Renal cortical epithelial cell (primary cell): ENCODE results near the gene NAALADL2. TPM values are rescaled to one million over a fixed set of nuclear protein-coding genes. Genes with fewer than 3 reads are reported as not detected.
"Not testable (repeated sequence)": the region's sequence is repeated elsewhere in the genome, so short reads cannot be mapped to it uniquely, and the experiment has no call there.

ENCODE experiments used
- DNase-seq: peaks from one replicate; pipeline ENCODE4 v3.0.0-alpha.2; 2011; ENCODE audit warnings: low read depth
- total RNA-seq: library from RNA; depleted of rRNA; stranded (reverse); fragments of >200 nt; gene quantifications from 2 replicates; pipeline ENCODE4 v1.2.3, GENCODE V29; 2014

Gene NAALADL2
- total RNA-seq, 1 donor from 2014 or later, result 6.0 TPM

DNA sequence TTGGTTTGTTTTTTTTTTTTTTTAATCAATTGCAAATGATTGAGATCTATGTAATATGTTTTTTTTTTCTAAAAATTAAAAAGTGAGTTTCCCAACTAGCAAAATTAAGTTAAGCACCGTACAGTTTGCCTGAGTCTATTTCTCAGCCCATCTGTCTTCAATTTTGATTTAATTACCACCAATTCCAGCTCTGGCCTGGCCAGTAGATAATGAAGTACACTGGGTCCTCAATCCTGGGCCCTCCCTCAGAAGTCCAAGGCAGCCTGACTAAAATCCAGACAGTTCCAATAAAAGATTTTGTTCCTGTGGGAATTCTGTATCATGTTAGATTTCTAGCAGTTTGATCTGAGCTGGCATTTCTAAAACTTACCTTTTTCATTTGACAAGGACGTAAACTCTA is 887.2 kb downstream of the NAALADL2 start:
- DNase-seq, result no peak

DNA sequence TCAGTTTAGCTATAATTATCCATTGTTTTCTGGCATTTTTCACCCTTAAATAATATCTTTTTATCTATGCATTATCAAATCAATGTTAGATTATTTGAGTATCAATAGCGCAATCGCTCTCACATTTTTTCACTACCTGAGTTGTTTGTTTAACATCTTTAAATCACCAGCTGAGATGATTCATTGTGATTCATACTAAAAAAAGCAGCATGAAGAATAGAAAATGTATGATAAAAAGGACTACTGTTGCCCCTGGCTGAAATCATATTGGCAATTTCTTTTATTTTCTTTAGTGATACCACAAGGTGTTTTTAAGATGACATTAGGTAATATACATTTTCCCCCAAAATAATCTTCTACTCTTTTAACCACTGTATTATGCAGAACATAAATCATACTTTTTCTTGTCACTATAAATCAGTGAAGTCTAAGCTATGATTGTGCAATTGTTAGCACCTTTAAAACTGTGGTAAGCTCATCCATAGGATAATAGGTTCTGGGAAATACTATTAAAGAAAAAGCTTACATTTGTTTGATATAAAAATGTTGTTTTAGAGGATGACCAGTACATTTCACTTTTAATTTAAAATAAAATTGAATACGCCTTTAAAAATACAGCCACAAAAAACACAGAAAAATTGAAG is 889.1 kb downstream of the NAALADL2 start:
- DNase-seq, result peak; percentile 20

DNA sequence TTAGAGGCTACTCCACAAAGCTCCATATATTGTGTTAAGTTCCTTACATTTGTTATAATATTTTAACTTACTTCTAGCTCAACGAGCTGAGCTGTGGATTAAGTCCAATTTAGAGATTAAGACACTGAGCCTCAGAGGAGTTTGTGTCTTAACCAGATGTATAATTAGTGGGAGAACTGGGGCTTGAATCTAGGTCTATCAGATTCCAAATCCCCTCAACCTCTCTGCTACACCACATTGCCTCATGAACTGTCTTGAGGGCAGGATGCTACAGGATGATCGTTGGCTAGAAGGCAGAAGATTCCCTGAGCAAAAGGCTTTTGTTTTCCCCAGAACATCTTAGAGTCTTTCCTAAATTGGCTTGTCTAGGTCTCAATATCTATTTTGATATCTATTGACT is 890.8 kb downstream of the NAALADL2 start:
- DNase-seq, result no peak

DNA sequence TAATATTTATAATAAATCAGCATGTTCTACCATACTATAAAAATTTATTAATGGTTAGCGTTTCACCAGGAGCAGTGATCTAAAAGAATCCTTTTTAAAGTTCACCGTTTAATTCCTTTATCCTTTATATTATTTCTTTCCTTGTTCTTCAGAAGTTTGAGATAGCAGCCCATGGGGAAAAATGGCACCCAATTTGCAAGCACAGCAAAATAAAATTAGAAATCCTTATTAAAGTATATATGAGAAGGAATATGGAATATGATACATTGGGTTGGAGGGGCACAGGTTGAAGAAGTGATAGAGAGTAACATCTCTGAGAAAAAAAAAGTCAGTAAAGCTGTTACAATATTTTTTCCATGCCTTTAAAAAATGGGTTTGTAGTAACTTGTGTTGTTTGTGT is 892.0 kb downstream of the NAALADL2 start:
- no peak for DNase-seq

DNA sequence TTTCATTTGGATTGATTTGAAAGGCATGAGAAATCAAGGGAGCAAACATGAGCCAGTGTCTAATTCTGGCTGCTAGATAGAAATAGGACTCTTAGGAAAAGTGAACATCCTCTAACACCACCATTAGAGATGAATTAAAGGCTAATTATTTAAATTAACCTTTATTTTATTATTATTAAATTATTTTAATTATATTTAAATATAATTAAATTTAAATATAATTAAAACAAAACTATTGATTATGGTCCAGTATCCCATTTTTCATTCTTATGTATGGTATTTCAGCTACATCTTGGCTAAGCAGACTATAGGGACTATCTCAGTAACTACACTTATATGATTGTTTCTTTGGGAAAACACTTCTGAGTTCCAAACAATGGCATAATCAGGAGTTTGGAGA is 904.8 kb downstream of the NAALADL2 start:
- no peak for DNase-seq

DNA sequence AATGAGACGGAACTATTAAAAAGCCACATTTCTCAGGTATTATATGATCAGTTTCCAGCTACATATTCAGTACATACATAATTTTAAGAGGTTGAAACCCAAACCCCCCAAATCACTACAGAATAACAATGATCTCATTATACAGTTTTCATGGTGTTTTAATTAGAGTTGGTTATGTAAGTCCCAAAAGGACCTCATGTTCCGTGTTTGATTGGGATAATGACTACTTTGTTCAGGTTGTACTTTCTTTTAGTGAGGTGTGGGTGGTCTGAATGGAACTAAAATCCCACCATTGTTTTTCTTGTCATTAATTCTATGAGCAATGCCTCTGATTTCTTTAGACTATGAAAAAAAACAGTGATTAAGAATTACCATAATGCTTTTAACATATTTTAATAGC is 905.6 kb downstream of the NAALADL2 start:
- DNase-seq, result no peak

DNA sequence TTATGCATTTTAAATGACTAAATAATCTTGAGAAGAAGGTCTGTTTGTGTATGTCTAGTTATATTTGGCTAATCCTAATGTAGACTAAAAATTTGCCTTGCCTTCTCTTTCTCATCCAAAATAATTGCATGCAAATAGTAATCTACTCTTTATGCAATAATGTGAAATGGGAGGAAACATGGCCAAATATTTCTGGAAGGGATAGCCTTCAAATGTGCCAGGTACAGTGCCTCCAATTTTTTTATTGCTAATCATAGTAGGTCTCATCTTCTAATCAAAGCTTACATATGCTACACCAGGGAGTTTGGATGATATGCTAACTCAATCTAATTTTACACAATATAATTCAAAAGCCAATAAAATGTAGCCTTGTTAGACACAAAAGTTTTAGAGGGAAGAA is 911.3 kb downstream of the NAALADL2 start:
- no peak for DNase-seq

DNA sequence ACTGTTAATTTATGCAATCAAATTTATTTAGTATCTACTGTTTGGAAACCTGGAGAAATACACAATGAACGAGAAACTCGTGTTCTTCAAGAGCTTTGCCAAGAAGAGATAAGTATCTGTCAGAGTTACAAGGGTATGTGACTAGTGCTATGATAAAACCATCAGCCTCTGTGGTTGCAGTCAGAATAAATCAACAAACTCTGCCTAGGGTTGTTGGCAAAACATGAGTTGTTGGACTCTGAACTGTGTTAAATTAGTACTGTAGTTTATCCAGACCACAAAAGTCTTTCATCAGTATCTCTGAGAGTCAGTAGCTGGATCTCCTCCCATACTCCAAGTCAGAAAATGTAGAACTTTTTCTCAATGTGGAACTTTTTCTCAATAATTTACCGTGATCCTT is 918.4 kb downstream of the NAALADL2 start:
- peak; percentile 22 for DNase-seq

DNA sequence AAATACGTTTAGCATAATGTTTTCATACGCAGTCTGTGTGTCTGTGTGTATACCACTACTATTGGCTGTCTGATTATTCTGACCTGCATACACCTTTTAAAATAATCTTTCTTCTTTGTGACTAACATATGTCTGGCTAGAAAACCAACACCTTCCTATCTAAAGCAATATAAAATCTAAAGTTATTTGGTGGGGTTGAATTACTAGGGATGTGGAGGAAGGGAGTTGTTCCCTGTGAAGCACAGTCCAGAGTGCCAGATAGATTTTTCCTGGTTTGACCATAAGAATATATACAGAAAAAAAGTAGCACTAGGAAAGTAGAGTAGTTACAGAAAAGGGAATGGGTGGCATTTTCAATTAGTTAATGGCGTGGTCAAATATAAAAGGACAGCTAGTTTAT is 918.8 kb downstream of the NAALADL2 start:
- no peak for DNase-seq

DNA sequence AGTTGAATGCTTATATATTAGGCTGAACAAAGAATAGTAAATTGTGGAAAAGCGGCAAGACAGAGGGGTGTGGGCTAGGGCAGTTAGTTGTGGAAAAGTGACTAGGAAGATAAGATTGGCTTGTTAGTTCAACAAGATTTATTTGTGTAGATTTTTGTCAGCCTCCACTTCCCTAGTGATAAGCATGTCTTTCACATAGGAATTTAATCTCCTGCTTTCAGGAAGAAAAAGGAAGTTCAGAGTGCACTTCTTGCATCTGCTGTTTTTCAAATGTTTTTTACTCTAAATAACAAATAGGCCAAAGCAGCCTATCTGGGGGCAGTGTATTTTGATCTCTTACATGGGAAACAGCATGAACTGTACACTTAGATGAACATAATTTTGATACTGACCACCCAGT is 919.9 kb downstream of the NAALADL2 start:
- DNase-seq, result no peak

DNA sequence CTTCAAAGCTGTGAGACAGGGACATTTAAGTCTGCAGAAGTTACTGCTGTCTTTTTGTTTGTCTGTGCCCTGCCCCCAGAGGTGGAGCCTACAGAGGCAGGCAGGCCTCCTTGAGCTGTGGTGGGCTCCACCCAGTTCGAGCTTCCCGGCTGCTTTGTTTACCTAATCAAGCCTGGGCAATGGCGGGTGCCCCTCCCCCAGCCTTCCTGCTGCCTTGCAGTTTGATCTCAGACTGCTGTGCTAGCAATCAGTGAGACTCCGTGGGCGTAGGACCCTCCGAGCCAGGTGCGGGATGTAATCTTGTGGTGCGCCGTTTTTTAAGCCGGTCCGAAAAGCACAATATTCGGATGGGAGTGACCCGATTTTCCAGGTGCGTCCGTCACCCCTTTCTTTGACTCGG is 928.0 kb downstream of the NAALADL2 start:
- DNase-seq, result not testable (repeated sequence)

DNA sequence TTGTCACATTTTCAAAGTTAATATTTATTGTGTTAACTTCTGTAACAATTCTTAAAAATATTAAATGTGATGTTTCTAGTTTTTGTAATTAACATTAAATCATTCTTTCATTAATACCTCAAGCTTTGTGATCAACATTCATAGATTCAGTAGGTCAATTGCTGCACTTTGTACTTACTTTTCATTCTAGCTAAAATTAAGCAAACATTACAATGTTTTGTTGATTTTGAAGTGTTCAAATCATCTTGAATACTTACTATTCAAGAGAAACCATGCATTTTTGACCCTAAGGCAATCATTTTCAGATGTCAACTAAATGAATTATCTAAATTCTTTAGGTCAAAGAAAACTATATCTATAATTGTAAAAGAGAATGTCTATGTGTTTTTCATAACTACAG is 933.1 kb downstream of the NAALADL2 start:
- no peak for DNase-seq

DNA sequence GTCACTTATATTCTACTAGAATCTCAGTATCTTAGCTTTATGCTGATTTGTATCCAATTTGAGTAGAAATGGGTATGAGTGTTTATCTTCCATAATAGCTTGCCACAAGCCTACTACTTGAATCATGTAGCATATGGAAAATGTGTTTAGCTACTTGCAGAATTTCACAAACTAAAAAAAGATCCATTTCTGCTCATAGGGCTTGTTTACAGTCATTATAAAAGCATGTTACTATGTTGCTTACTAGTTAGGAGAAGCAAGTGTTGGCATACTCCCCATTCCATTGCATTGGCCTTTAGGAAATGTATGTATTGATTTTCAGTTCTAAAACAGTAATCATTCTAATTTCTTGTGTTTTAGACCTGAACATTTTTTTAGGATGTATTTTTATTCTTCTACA is 939.2 kb downstream of the NAALADL2 start:
- no peak for DNase-seq

DNA sequence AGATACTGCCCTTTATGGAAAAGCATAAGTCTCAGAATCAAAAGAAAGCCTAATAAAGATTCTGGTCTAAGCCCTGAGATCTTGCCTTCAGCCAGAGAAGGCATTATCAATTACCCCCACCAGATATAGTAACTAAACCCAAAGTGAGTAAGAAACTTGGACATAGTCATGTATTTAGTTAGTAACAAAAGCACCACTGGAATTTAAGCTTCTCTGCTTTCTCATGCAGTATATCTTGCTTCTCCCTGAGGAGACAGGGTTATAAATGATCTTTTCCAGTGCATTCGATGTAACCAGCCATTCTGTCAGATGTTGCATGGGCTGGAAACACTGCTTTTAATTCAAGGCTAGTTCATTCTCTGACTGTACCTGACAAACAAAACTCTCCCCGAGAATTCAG is 946.7 kb downstream of the NAALADL2 start:
- no peak for DNase-seq

DNA sequence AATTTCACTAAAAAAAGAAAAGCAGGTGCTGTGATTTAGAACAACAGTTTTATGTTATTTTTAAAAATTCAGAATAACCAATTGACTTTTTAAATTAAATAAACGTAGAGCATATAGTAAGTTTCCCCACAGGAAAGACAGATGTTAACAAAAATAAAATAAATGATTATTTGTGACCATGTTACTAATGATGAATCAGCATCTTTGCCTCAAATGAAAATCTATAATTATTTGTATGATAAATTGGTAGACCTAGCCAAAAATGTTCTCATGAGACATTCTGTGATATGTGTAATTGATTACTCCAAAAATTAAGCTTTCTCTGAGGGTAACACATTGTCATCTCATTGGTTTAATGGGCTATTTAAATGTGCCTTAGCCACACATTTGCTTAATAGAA is 948.0 kb downstream of the NAALADL2 start:
- DNase-seq, result no peak

DNA sequence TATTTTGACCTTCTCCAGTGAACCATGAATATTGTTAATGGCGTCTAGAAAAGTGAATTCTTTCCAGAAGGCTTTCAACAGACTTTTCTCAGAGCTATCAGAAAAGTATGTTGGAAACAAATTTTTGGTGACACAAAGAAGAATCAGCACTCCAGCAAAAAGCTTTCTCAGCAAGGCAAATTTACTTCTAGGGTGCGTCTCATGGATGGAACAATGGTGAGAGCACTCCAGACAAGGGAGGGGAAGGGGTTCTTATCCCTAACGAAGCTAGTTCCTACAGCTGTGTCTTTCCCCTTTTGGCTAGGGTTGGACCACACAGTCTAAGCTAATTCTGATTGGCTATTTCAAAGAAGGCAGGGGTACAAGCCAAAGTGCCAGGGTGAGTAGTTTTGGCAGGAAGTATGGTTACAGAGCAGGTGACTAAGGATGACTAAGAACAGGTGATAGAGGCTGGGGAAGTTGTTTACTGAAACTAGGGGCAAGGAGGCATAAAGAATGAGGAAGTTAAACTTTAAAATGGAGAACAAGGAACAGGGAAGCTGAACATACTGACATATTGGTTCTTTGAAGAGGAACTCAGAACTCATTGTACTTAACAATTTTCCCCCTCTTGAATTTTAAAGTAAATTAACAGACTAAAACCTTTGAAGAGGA is 959.8 kb downstream of the NAALADL2 start:
- peak; percentile 25 for DNase-seq

DNA sequence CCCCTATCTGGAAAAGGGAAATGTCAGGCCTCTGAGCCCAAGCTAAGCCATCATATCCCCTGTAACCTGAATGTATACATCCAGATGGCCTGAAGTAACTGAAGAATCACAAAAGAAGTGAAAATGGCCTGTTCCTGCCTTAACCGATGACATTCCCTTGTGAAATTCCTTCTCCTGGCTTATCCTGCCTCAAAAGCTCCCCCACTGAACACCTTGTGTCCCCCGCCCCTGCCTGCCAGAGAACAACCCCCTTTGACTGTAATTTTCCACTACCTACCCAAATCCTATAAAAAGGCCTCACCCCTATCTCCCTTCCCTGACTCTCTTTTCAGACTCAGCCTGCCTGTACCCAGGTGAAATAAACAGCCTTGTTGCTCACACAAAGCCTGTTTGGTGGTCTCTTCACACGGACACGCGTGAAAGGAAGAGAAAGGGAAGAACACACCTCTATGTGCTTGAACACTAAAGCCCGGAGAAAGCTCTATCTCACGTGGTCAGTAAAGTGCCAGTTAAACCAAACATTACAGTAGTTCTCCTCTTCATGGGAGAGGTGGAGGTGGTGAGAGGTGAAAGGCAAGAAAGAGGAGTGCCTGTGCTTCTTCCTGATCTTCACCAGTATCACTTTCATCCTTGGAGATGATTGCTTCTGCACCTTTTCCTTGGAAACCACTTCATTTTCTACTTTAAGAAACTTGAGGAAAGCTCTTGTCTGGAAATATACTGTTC is 963.8 kb downstream of the NAALADL2 start:
- not testable (repeated sequence) for DNase-seq

DNA sequence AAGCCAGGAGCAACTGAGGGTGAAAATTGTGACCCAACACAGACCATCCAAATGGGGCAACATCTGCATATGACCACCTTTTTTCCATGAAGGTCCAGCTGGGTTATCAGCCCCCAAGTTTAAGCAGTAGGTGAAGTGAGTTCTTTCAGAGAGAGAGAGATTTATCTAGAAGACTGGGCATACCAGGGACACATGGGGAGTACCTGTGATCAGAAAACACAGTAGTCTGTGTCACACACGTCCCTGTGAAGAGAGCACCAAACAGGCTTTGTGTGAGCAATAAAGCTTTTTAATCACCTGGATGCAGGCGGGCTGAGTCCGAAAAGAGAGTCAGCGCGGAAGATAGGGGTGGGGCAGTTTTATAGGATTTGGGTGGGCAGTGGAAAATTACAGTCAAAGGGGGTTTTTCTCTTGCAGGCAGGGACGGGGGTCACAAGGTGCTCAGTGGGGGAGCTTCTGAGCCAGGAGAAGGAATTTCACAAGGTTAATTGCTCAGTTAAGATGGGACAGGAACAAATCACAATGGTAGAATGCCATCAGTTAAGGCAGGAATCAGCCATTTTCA is 966.0 kb downstream of the NAALADL2 start:
- not testable (repeated sequence) for DNase-seq

DNA sequence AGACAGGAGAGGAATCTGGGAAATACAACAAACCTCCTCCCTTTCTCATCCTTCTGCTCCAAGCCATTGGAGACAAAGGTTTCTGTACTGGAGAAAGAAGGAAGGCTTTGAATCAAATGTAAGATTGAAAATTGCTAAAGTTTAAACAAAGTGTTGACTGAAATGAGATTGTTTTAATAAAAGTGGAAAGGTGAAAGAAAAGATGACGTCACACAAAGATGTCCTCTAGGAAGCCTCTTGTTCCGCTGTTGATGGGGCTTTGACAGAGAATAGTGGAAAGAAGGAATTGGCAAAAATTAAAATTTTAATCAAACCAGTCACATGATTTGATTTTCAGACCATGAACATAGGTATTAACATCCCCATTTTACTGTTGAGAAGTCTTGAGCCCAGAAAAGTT is 967.6 kb downstream of the NAALADL2 start:
- DNase-seq, result no peak

DNA sequence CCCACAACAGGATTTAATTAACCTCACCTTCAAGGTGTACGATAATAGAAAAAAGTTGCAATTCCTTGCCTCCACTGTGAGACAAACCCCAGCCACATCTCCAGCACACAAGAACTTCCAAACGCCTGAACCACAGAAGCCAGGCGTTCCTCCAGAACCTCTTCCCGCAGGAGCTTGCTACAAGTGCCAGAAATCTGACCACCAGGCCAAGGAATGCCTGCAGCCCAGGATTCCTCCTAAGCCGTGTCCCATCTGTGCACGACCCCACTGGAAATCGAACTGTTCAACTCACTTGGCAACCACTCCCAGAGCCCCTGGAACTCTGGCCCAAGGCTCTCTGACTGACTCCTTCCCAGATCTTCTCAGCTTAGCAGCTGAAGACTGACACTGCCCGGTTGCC is 970.7 kb downstream of the NAALADL2 start:
- DNase-seq, result not testable (repeated sequence)

DNA sequence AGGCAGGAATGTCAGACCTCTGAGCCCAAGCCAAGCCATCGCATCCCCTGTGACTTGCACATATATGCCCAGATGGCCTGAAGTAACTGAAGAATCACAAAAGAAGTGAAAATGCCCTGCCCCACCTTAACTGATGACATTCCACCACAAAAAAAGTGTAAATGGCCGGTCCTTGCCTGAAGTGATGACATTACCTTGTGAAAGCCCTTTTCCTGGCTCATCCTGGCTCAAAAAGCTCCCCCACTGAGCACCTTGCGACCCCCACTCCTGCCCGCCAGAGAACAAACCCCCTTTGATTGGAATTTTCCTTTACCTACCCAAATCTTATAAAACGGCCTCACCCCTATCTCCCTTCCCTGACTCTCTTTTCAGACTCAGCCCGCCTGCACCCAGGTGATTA is 976.6 kb downstream of the NAALADL2 start:
- DNase-seq, result not testable (repeated sequence)

DNA sequence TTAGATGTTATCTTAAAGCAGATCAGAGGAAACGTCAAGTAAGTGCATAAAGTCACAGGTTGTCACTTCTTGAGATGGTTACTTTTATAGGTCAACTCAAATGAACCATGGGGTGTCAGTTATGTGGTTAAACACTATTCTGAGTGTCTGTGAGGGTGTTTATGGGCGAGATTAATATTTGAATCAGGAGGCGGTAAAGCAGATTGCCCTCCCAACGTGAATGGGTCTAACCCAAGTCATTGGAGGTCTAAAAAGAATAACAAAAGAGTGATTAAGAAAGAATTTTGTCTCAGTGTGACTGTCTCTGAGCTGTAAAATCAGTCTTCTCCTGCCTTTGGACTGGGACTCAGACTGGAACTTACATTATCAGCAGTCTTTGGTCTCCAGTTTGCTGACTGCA is 977.5 kb downstream of the NAALADL2 start:
- no peak for DNase-seq

DNA sequence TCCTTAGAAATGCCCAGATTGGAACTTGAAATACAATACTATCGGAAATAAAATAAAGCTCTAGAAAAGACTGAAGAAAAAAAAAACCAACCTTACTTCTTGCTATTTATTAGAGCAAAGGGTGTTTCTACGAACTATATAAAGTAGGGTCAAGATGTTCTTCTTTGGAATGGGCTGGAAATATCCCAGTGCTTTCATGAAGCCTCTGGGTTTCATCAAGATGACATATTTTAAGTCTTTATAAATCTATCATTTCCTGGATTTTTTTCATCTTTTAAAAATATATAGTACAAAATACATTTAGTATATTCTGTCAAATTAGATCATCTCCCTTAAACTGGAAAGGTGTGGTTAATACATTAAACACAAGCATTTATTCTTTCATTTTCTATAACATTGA is 978.8 kb downstream of the NAALADL2 start:
- DNase-seq, result no peak
